ENCODE data around the gene CLNK. TPM values are rescaled to one million over a fixed set of nuclear protein-coding genes. Genes with fewer than 3 reads are reported as not detected.

The CLNK gene
- polyA plus RNA-seq, 3 donors, result not detected

GRCh38 chr4:10697086-10697485 lies 12.5 kb upstream of the CLNK start:
- no peaks in the 10 kb centered on the region for H3K4me1 ChIP-seq (ENCODE audit: control insufficient read depth in 1 of 2, insufficient read depth in 2 of 2, low read length in 2 of 2)
- no peak overlapping the region for H3K9ac ChIP-seq (ENCODE audit: insufficient read depth, low read length, poor library complexity, severe bottlenecking)
- Mint-ChIP-seq H3K4me1 (no peaks in the 10 kb centered on the region), H3K4me3 (no peak overlapping the region), H3K9me3 (peaks cover 0 to 4% (median 0%) of the 10 kb centered on the region in 7 donors), H3K27ac (no peak overlapping the region), H3K27me3 (ENCODE audit: low read depth in 3 of 3) (peaks cover 0 to 1% (median 0%) of the 10 kb centered on the region in 3 donors), H3K36me3 (no peaks in the 10 kb centered on the region)
- H3K27me3 ChIP-seq (ENCODE audit: control insufficient read depth in 2 of 2, insufficient read depth in 2 of 2, low read length in 2 of 2), result no peaks in the 10 kb centered on the region
- no peak for DNase-seq
- H2AFZ ChIP-seq (ENCODE audit: insufficient read depth, low read depth, low read length, poor library complexity, severe bottlenecking), result no peak overlapping the region
- H4K20me1 ChIP-seq (ENCODE audit: insufficient read depth, low read length), result no peaks in the 10 kb centered on the region
- H3K27ac ChIP-seq (ENCODE audit: low read depth in 1 of 2, low read length in 2 of 2), result no peak overlapping the region
- no peak overlapping the region for H3K4me2 ChIP-seq (replicated peaks; ENCODE audit: extremely low read depth, low read length, poor library complexity, severe bottlenecking)
- H3K4me3 ChIP-seq (replicated peaks in 1 of 3; ENCODE audit: low read depth in 2 of 3, low read length in 3 of 3), result no peak overlapping the region
- no peaks in the 10 kb centered on the region for H3K79me2 ChIP-seq (ENCODE audit: insufficient read depth, low read length)
- H3K36me3 ChIP-seq (replicated peaks in 1 of 2; ENCODE audit: control insufficient read depth in 1 of 2, insufficient read depth in 2 of 2, low read length in 2 of 2), result no peaks in the 10 kb centered on the region
- no peaks in the 10 kb centered on the region for H3K9me3 ChIP-seq (replicated peaks in 1 of 2; ENCODE audit: control insufficient read depth in 1 of 2, insufficient read depth in 1 of 2, low read length in 2 of 2)
- WGBS (ENCODE audit: insufficient coverage), result 60% methylated on average over 3 of the region's 5 CpGs
- intact Hi-C loops (cut with micrococcal nuclease), result no loop called here
- no peak for TF ChIP-seq CTCF (IDR thresholded peaks at IDR 0.05)

GRCh38 chr4:10696253-10696652 lies 11.7 kb upstream of the CLNK start:
- no peak for TF ChIP-seq CTCF (IDR thresholded peaks at IDR 0.05)
- Mint-ChIP-seq H3K27ac (no peak overlapping the region), H3K27me3 (ENCODE audit: low read depth in 3 of 3) (peaks cover 0 to 1% (median 0%) of the 10 kb centered on the region in 3 donors), H3K4me3 (no peak overlapping the region), H3K4me1 (peaks cover 3% of the 10 kb centered on the region), H3K9me3 (peaks cover 0 to 4% (median 0%) of the 10 kb centered on the region in 7 donors), H3K36me3 (no peaks in the 10 kb centered on the region)
- no peak overlapping the region for H3K27ac ChIP-seq (ENCODE audit: low read depth in 1 of 2, low read length in 2 of 2)
- no peaks in the 10 kb centered on the region for H3K36me3 ChIP-seq (replicated peaks in 1 of 2; ENCODE audit: control insufficient read depth in 1 of 2, insufficient read depth in 2 of 2, low read length in 2 of 2)
- no peak overlapping the region for H3K4me3 ChIP-seq (replicated peaks in 1 of 3; ENCODE audit: low read depth in 2 of 3, low read length in 3 of 3)
- intact Hi-C loops (cut with micrococcal nuclease), result no loop called here
- no peaks in the 10 kb centered on the region for H3K9me3 ChIP-seq (replicated peaks in 1 of 2; ENCODE audit: control insufficient read depth in 1 of 2, insufficient read depth in 1 of 2, low read length in 2 of 2)
- H3K4me1 ChIP-seq (ENCODE audit: control insufficient read depth in 1 of 2, insufficient read depth in 2 of 2, low read length in 2 of 2), result no peaks in the 10 kb centered on the region
- H2AFZ ChIP-seq (ENCODE audit: insufficient read depth, low read depth, low read length, poor library complexity, severe bottlenecking), result no peak overlapping the region
- DNase-seq, result no peak
- H3K79me2 ChIP-seq (ENCODE audit: insufficient read depth, low read length), result no peaks in the 10 kb centered on the region
- no peaks in the 10 kb centered on the region for H4K20me1 ChIP-seq (ENCODE audit: insufficient read depth, low read length)
- H3K4me2 ChIP-seq (replicated peaks; ENCODE audit: extremely low read depth, low read length, poor library complexity, severe bottlenecking), result no peak overlapping the region
- 92% methylated on average over 4 of the region's 4 CpGs for WGBS (ENCODE audit: insufficient coverage)
- H3K27me3 ChIP-seq (ENCODE audit: control insufficient read depth in 2 of 2, insufficient read depth in 2 of 2, low read length in 2 of 2), result no peaks in the 10 kb centered on the region
- no peak overlapping the region for H3K9ac ChIP-seq (ENCODE audit: insufficient read depth, low read length, poor library complexity, severe bottlenecking)
